Activated CD8-positive, alpha-beta T cell treated with anti-CD3 and anti-CD28 coated beads, Interleukin-2, amount 10 ng/mL, durations not matched to agents 7 days and 5 days (primary cell): ENCODE data around the gene DCAF11. TPM values are rescaled to one million over a fixed set of nuclear protein-coding genes. Genes with fewer than 3 reads are reported as not detected.

Source experiments
- microRNA-seq: library from miRNA; unstranded; fragments of <30 nt; microRNA quantifications from one replicate; pipeline ENCODE4 v1.2.0, GENCODE V29; 2022
- total RNA-seq, 2 experiments: library from RNA; stranded (reverse); gene quantifications; one replicate each; pipeline ENCODE4 v1.2.3, GENCODE V29; 2021

DCAF11 gene
- total RNA-seq, 2 experiments from 2014 or later: 101 to 107 TPM

Small RNA genes lying within 50 kb of the gene (microRNA-seq; reads per million reads assigned to microRNA genes)
- gene MIR7703: not detected

Other genes starting within 250 kb of the DCAF11 start
- gene DHRS4, start 161.0 kb upstream of the DCAF11 start, total RNA-seq: 10 to 100 TPM; 18.3 to 19.4 TPM
- 10 to 100 TPM; 17.7 to 19.1 TPM for gene DHRS4L2, start 125.8 kb upstream of the DCAF11 start, total RNA-seq
- under 1 TPM; 0.86 to 0.95 TPM for gene CARMIL3, start 62.8 kb upstream of the DCAF11 start, total RNA-seq
- under 1 TPM in 1 of 2 experiments, not detected in 1; 0.10 TPM for gene CPNE6, start 43.2 kb upstream of the DCAF11 start, total RNA-seq
- gene PCK2, start 20.5 kb upstream of the DCAF11 start, total RNA-seq: 10 to 100 TPM; 49.6 to 54.9 TPM
- 1 to 10 TPM; 2.8 to 3.4 TPM for gene NRL, start 172 bp downstream of the DCAF11 start, total RNA-seq
- 1 to 10 TPM; 1.4 to 2.1 TPM for gene FITM1, start 15.9 kb downstream of the DCAF11 start, total RNA-seq
- gene PSME1, start 21.4 kb downstream of the DCAF11 start, total RNA-seq: 100 to 1,000 TPM; 516 to 530 TPM
- 10 to 100 TPM; 49.9 to 53.2 TPM for gene EMC9, start 26.8 kb downstream of the DCAF11 start, total RNA-seq
- gene PSME2, start 31.8 kb downstream of the DCAF11 start, total RNA-seq: 100 to 1,000 TPM; 635 to 636 TPM
- gene RNF31, start 32.7 kb downstream of the DCAF11 start, total RNA-seq: 100 to 1,000 TPM; 123 to 142 TPM
- 100 to 1,000 TPM; 221 to 242 TPM for gene IRF9, start 46.5 kb downstream of the DCAF11 start, total RNA-seq
- gene REC8, start 57.3 kb downstream of the DCAF11 start, total RNA-seq: 10 to 100 TPM; 54.5 to 58.6 TPM
- gene IPO4, start 74.0 kb downstream of the DCAF11 start, total RNA-seq: 10 to 100 TPM; 56.3 to 60.1 TPM
- gene TM9SF1, start 80.7 kb downstream of the DCAF11 start, total RNA-seq: 10 to 100 TPM; 29.3 to 32.8 TPM
- not detected for gene TSSK4, start 90.9 kb downstream of the DCAF11 start, total RNA-seq
- 10 to 100 TPM; 83.2 to 93.4 TPM for gene CHMP4A, start 98.7 kb downstream of the DCAF11 start, total RNA-seq
- 10 to 100 TPM; 16.9 to 18.2 TPM for gene MDP1, start 101.3 kb downstream of the DCAF11 start, total RNA-seq
- gene NEDD8, start 117.6 kb downstream of the DCAF11 start, total RNA-seq: 100 to 1,000 TPM; 214 to 222 TPM
- 10 to 100 TPM; 67.2 to 68.4 TPM for gene GMPR2, start 118.2 kb downstream of the DCAF11 start, total RNA-seq
- 100 to 1,000 TPM; 128 to 131 TPM for gene TINF2, start 127.8 kb downstream of the DCAF11 start, total RNA-seq
- gene TGM1, start 148.4 kb downstream of the DCAF11 start, total RNA-seq: 1 to 10 TPM; 2.7 to 3.1 TPM
- 10 to 100 TPM; 47.7 to 51.8 TPM for gene RABGGTA, start 156.8 kb downstream of the DCAF11 start, total RNA-seq
- gene DHRS1, start 185.0 kb downstream of the DCAF11 start, total RNA-seq: 10 to 100 TPM; 28.6 to 33.9 TPM
- 10 to 100 TPM; 35.2 to 36.7 TPM for gene NOP9, start 185.1 kb downstream of the DCAF11 start, total RNA-seq
- gene CIDEB, start 193.2 kb downstream of the DCAF11 start, total RNA-seq: 10 to 100 TPM; 47.2 to 48.2 TPM
- gene LTB4R2, start 195.4 kb downstream of the DCAF11 start, total RNA-seq: 10 to 100 TPM; 17.8 to 18.7 TPM
- 10 to 100 TPM; 26.9 to 28.0 TPM for gene LTB4R, start 196.7 kb downstream of the DCAF11 start, total RNA-seq
- gene ADCY4, start 220.3 kb downstream of the DCAF11 start, total RNA-seq: 1 to 10 TPM; 3.4 to 4.7 TPM
- gene RIPK3, start 225.2 kb downstream of the DCAF11 start, total RNA-seq: 10 to 100 TPM; 26.9 to 28.6 TPM